Skeletal muscle tissue (tissue), 4 donors: ENCODE data around the gene KCNMA1. TPM values are rescaled to one million over a fixed set of nuclear protein-coding genes. Genes with fewer than 3 reads are reported as not detected.

Experiments used
- H3K27ac ChIP-seq: one replicate; pipeline ENCODE4 v1.7.0; 2013; ENCODE audit warnings: mild to moderate bottlenecking, low read depth, low read length, inconsistent platforms
- H3K27me3 ChIP-seq, 3 donors: one replicate each; pipeline ENCODE4 v1.7.0; 2013; ENCODE audit warnings: low read length in 3 of 3; ENCODE audit not compliant: control insufficient read depth in 3 of 3, insufficient read depth in 3 of 3
- H3K36me3 ChIP-seq, 3 donors: one replicate each; pipeline ENCODE4 v1.7.0; 2013; ENCODE audit warnings: low read length in 3 of 3; ENCODE audit not compliant: control insufficient read depth in 3 of 3, insufficient read depth in 3 of 3
- H3K4me1 ChIP-seq, 3 donors: one replicate each; pipeline ENCODE4 v1.7.0; 2013; ENCODE audit warnings: low read length in 3 of 3, mild to moderate bottlenecking in 3 of 3; ENCODE audit not compliant: control insufficient read depth in 3 of 3, insufficient read depth in 3 of 3
- H3K4me3 ChIP-seq, 3 donors: one replicate each; pipeline ENCODE4 v1.7.0; 2013; ENCODE audit warnings: low read length in 3 of 3
- H3K9ac ChIP-seq, 3 donors: one replicate each; pipeline ENCODE4 v1.7.0; 2013; ENCODE audit warnings: low read length in 3 of 3, mild to moderate bottlenecking in 3 of 3, moderate library complexity in 2 of 3, low read depth in 1 of 3
- H3K9me3 ChIP-seq, 3 donors: one replicate each; pipeline ENCODE4 v1.7.0; 2013; ENCODE audit warnings: low read length in 3 of 3; ENCODE audit not compliant: control insufficient read depth in 3 of 3
- total RNA-seq: library from RNA; depleted of rRNA; stranded (reverse); fragments of >200 nt; gene quantifications from one replicate; pipeline ENCODE4 v1.2.3, GENCODE V29; 2014
- donor health status: Osteomylitis.

KCNMA1 gene
- total RNA-seq, 1 donor from 2014 or later: 18.8 TPM

DNA sequence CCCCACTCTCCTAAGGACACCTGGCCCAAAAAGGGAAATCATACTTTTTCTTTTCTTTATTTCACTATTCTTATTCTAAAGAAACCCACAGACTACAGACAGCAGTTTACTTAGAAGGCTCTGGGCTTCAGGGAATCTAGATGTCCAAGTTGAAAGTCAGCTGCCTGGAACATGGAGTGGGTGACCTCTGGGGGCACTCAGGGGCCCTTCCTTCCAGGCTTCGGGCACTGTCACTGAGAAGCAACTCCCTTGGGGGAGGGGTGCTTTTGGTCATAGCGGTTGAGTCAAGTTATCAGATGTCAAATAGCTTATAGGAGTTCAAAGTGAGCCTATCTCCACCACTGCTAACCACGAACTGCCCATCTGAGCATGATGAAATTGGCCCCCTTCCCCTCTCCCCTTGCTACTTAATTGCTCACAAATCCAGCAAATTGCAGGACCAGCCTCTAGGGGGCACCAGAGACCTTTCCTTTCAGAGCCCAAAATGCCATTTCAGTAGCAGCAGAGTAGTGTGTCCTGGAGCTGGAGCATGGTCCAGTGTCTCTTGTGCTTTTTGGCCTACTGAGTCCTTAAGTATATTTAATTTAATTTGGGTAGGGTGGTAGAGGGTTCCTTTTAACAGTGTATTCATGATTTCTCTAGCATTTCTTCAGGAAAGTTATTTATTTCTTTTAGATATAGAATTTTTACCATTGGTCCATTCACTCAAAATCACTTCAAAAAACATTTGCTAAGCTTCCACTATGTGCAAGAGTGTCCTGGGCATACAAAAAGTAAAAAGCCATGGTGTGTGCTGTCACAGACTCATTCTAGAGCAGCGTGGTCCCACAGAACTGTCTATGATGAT lies 463.8 kb downstream of the KCNMA1 start:
- H3K27me3 ChIP-seq: no peaks in the 10 kb centered on the region

DNA sequence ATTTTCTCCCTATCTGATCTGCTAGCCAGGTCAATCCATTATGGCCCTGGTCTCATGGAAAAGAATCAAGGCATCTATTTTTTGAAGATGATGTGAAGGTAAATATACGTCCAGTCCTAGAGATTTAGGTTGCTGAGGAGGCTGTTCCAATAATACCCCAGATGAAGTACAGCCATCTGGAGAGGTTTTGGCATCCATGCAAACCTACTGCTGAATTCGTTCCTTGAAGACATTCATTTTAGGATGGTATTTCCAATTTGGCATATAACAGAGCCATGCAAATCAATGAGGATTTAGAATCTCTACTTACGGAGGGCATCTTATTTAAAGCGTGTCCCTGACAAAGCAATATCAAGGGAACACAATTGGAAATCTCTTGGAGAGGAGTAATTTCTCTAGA lies 465.5 kb downstream of the KCNMA1 start:
- Histone ChIP-seq H3K9me3 (no peaks in the 10 kb centered on the region), H3K4me1 (peaks cover 0 to 6% (median 0%) of the 10 kb centered on the region in 3 donors), H3K27me3 (no peaks in the 10 kb centered on the region), H3K9ac (no peak overlapping the region), H3K4me3 (no peak overlapping the region), H3K27ac (no peak overlapping the region), H3K36me3 (no peaks in the 10 kb centered on the region)

More for the DNA sequence above, 463.8 kb downstream of the KCNMA1 start:
- no peak overlapping the region for H3K27ac ChIP-seq
- peaks cover 0 to 11% (median 0%) of the 10 kb centered on the region in 3 donors for H3K4me1 ChIP-seq
- H3K4me3 ChIP-seq: no peak overlapping the region
- H3K36me3 ChIP-seq: no peaks in the 10 kb centered on the region
- peak overlapping the region in 1 of 3 donors; percentile 34 for H3K9ac ChIP-seq
- no peaks in the 10 kb centered on the region for H3K9me3 ChIP-seq

- Histone ChIP-seq H3K9me3 (no peaks in the 10 kb centered on the region), H3K27ac (no peak overlapping the region), H3K36me3 (no peaks in the 10 kb centered on the region), H3K9ac (no peak overlapping the region), H3K27me3 (no peaks in the 10 kb centered on the region), H3K4me3 (no peak overlapping the region), H3K4me1 (peaks cover 0 to 11% (median 0%) of the 10 kb centered on the region in 3 donors)
These were observed 468.7 kb downstream of the KCNMA1 start for GRCh38 chr10:77168861-77169260.

- Histone ChIP-seq H3K27ac (no peak overlapping the region), H3K4me3 (no peak overlapping the region), H3K9me3 (no peaks in the 10 kb centered on the region), H3K27me3 (no peaks in the 10 kb centered on the region), H3K36me3 (no peaks in the 10 kb centered on the region), H3K4me1 (peaks cover 0 to 16% (median 0%) of the 10 kb centered on the region in 3 donors), H3K9ac (no peak overlapping the region)
These were observed 469.4 kb downstream of the KCNMA1 start for GRCh38 chr10:77168161-77168560.

DNA sequence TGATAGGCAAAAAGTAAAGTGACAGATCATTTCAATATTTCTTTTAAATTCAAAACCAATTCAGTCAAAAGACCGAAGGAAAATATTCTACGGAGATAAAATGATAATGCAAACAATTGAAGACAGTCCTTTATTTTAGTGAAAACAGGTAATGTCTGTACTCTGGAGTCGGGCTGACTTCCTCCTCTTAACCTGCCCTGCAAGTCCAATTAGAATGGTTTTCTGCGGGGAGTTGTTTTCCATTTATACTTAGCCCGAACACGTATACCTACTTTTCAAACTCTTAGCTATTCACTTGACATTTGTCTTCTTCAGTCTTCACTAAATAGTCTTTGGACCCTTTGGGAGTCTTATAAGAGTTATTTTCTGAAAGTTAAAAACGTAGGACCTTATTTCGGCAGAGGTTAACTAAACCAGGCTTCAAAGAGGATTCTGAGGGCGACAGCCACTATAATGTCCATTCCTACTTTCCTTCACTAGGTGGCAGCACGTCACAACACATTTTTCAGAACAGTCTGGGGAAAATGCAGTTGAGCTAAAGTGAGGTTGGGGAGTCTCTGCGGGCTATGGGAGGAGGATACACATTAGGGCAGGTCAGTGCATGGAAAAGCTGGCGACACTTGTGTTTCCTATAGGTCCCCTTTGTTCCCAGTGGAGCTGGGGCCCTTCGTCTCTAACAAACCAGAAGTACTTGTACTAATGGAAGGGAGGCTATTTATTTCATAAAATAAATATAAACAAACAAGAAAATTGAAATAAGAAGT lies 472.0 kb downstream of the KCNMA1 start:
- Histone ChIP-seq H3K27ac (no peak overlapping the region), H3K27me3 (no peaks in the 10 kb centered on the region), H3K9me3 (no peaks in the 10 kb centered on the region), H3K4me1 (peaks cover 0 to 22% (median 0%) of the 10 kb centered on the region in 3 donors), H3K36me3 (no peaks in the 10 kb centered on the region), H3K4me3 (no peak overlapping the region), H3K9ac (peak overlapping the region in 2 of 3 donors; percentile 11 to 33)

- Histone ChIP-seq H3K9ac (no peak overlapping the region), H3K9me3 (no peaks in the 10 kb centered on the region), H3K27ac (no peak overlapping the region), H3K4me1 (peaks cover 0 to 24% (median 0%) of the 10 kb centered on the region in 3 donors), H3K4me3 (no peak overlapping the region), H3K36me3 (no peaks in the 10 kb centered on the region), H3K27me3 (no peaks in the 10 kb centered on the region)
These were observed 472.8 kb downstream of the KCNMA1 start for GRCh38 chr10:77164616-77165311.

DNA sequence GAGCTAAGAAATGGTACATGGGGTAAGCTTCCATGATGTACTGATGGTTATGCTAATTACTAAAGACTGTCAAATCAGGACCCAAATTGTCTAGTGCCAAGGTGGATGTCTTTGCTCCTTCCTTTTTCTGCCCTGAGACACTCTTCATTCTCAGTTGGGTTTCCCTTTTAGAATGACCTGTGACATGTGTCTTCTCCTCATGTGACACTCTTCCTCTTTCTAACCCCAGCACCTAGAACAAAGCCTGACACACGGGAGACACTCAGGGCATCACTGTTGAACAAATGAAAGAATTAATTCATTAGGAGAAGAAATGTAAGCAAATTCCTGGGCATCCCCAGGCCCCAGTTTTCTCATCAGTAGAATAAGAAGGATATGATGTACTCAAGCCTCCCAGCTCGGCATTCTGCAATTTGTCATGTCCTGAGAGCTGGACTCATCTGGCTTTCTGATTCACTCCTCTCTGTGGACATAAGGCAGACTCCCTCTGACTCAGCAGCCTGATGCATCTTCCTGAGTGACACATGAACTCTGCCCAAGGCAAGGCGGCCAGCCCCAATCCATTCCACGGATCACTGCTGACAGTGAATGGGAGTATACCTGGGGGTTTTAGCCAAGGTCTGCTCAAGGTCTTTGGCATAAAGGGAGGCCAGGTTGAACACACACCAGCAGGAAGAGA lies 473.8 kb downstream of the KCNMA1 start:
- H3K36me3 ChIP-seq: no peaks in the 10 kb centered on the region
- no peaks in the 10 kb centered on the region for H3K27me3 ChIP-seq
- peaks cover 0 to 24% (median 0%) of the 10 kb centered on the region in 3 donors for H3K4me1 ChIP-seq
- H3K27ac ChIP-seq: no peak overlapping the region
- H3K9ac ChIP-seq: no peak overlapping the region
- H3K4me3 ChIP-seq: no peak overlapping the region
- no peaks in the 10 kb centered on the region for H3K9me3 ChIP-seq

DNA sequence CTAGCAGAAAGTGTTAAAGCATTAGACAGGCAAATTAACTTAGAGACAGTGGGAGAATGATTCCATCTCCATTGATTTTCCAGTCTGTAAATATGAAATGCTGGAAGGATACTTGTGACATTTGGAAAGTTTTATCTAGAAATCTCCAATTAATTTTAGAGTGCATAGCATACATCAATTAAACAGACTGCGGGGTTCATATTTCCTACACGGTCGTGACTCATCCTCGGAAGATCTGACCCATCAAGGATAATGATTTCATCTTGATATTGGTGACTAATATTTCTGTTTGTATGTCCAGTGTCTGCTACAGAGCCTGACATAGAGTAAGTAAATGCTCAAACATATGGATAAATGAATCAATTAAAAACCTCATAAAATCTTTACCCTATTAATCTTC lies 474.9 kb downstream of the KCNMA1 start:
- Histone ChIP-seq H3K4me1 (peaks cover 0 to 24% (median 0%) of the 10 kb centered on the region in 3 donors), H3K4me3 (no peak overlapping the region), H3K9ac (no peak overlapping the region), H3K27me3 (no peaks in the 10 kb centered on the region), H3K9me3 (no peaks in the 10 kb centered on the region), H3K27ac (no peak overlapping the region), H3K36me3 (no peaks in the 10 kb centered on the region)

- Histone ChIP-seq H3K36me3 (no peaks in the 10 kb centered on the region), H3K4me1 (peaks cover 0 to 24% (median 6%) of the 10 kb centered on the region in 3 donors), H3K9me3 (no peaks in the 10 kb centered on the region), H3K27me3 (no peaks in the 10 kb centered on the region), H3K9ac (no peak overlapping the region), H3K27ac (no peak overlapping the region), H3K4me3 (no peak overlapping the region)
These were observed 476.9 kb downstream of the KCNMA1 start for GRCh38 chr10:77160679-77161078.
